HepG2 (cell line): ENCODE data around the gene CDH13. TPM values are rescaled to one million over a fixed set of nuclear protein-coding genes. Genes with fewer than 3 reads are reported as not detected.

Experiments
- ATAC-seq: fragments of 200-7000 bp; cut with Tn5 transposase; 3 replicates; pipeline ENCODE4 v1.9.1; 2020; ENCODE audit warnings: mild to moderate bottlenecking, moderate library complexity
- BruUV-seq: library from RNA; stranded (reverse); fragments of 400-500 nt; replicated peaks from 2 replicates; lab custom pipeline; 2021; lab: Mats Ljungman, UMichigan
- CTCF ChIA-PET: fragments of 300-600 bp; formaldehyde crosslinking; extraction: SDS; loops from one replicate; lab custom pipeline; 2021; ENCODE audit warnings: low total read pairs, inconsistent platforms, low intra/inter-chr PET ratio; lab: Yijun Ruan, JAX
- POLR2A ChIA-PET: fragments of 350-600 bp; sonication (Branson Sonifier 250); formaldehyde crosslinking; loops from one replicate; lab custom pipeline; 2020; ENCODE audit warnings: antibody characterized with exemption, inconsistent platforms; lab: Yijun Ruan, JAX
- DNase-seq: peaks from one replicate; pipeline ENCODE4 v3.0.0-alpha.2; 2015; ENCODE audit warnings: low spot score
- FAIRE-seq: peaks from 3 replicates; lab custom pipeline; 2011; peaks lifted over from hg19 to GRCh38; lab: Jason Lieb, UNC
- H2AFZ ChIP-seq: one replicate; pipeline ENCODE4 v1.6.1; 2011; ENCODE audit warnings: low read length, inconsistent platforms
- H3K27ac ChIP-seq: fragments of 300-600 bp; 3 replicates; pipeline ENCODE4 v1.8.0; 2011; ENCODE audit warnings: mixed run types, mild to moderate bottlenecking, mixed read lengths, low read length, inconsistent platforms; ENCODE audit not compliant: insufficient read depth; ENCODE audit errors: extremely low read length
- H3K27me3 ChIP-seq, 2 experiments: fragments of 200-600 bp in 1 of 2; 2 replicates in 1 of 2; 3 replicates in 1 of 2; pipeline versions ENCODE4 v1.6.0 to v1.8.0; 2011; ENCODE audit warnings: low read length in 2 of 2, mild to moderate bottlenecking in 2 of 2, moderate library complexity in 2 of 2, inconsistent platforms in 1 of 2; ENCODE audit not compliant: insufficient read depth in 2 of 2, control insufficient read depth in 1 of 2
- H3K36me3 ChIP-seq, 2 experiments: fragments of 200-600 bp in 1 of 2; replicated peaks in 1 of 2; 2 replicates in 1 of 2; 3 replicates in 1 of 2; pipeline versions ENCODE4 v1.5.1 to v1.8.0; 2011; ENCODE audit warnings: low read length in 2 of 2, inconsistent platforms in 1 of 2; ENCODE audit not compliant: insufficient read depth in 2 of 2, control insufficient read depth in 1 of 2
- H3K4me1 ChIP-seq: 2 replicates; pipeline ENCODE4 v1.5.1; 2012; ENCODE audit warnings: low read length, inconsistent platforms; ENCODE audit not compliant: insufficient read depth
- H3K4me2 ChIP-seq: 2 replicates; pipeline ENCODE4 v1.6.0; 2011; ENCODE audit warnings: low read depth, low read length, inconsistent platforms
- H3K4me3 ChIP-seq, 3 experiments: fragments of 200-600 bp in 1 of 3; sonication (generic), shearing (Covaris generic) in 1 of 3; replicated peaks in 1 of 3; 2 replicates each; pipeline ENCODE4 v1.5.1; 2011 to 2016; ENCODE audit warnings: low read length in 3 of 3, inconsistent platforms in 2 of 3, low read depth in 2 of 3, mild to moderate bottlenecking in 2 of 3, control low read depth in 1 of 3, mixed read lengths in 1 of 3; ENCODE audit not compliant: insufficient read depth in 1 of 3
- H3K79me2 ChIP-seq: one replicate; pipeline ENCODE4 v1.6.1; 2011; ENCODE audit warnings: low read length, inconsistent platforms; ENCODE audit not compliant: insufficient read depth
- H3K9ac ChIP-seq: 2 replicates; pipeline ENCODE4 v1.6.0; 2011; ENCODE audit warnings: mild to moderate bottlenecking, low read depth, low read length, inconsistent platforms; ENCODE audit not compliant: insufficient read depth
- H3K9me3 ChIP-seq: 2 replicates; pipeline ENCODE4 v1.5.1; 2012; ENCODE audit warnings: mild to moderate bottlenecking, low read length
- H4K20me1 ChIP-seq: 2 replicates; pipeline ENCODE4 v1.6.0; 2011; ENCODE audit warnings: inconsistent platforms, mild to moderate bottlenecking, low read length, moderate library complexity; ENCODE audit not compliant: insufficient read depth
- FOXP4 ChIP-seq: sonication (generic); formaldehyde crosslinking; IDR thresholded peaks from 2 replicates; pipeline ENCODE4 v1.4.0; 2020; ENCODE audit warnings: missing genetic modification reagents
- RBFOX2 ChIP-seq: fragments of 200-400 bp; formaldehyde crosslinking; IDR thresholded peaks from 2 replicates; pipeline ENCODE4 v1.6.1; 2017; ENCODE audit warnings: low read depth, mild to moderate bottlenecking, low read length
- STAG1 ChIP-seq: sonication (generic); formaldehyde crosslinking; IDR thresholded peaks from 2 replicates; pipeline ENCODE4 v1.4.0; 2020; ENCODE audit warnings: missing genetic modification reagents
- TEF ChIP-seq: sonication (generic); formaldehyde crosslinking; IDR thresholded peaks from 2 replicates; pipeline ENCODE4 v1.5.0; 2020; ENCODE audit warnings: missing genetic modification reagents
- ZBTB44 ChIP-seq: sonication (generic); formaldehyde crosslinking; IDR thresholded peaks from 2 replicates; pipeline ENCODE4 v1.4.0; 2020; ENCODE audit warnings: missing genetic modification reagents
- ZNF44 ChIP-seq: sonication (generic); formaldehyde crosslinking; IDR thresholded peaks from 2 replicates; pipeline ENCODE4 v1.5.1; 2020; ENCODE audit warnings: mild to moderate bottlenecking, missing genetic modification reagents
- ZNF550 ChIP-seq: sonication (generic); formaldehyde crosslinking; IDR thresholded peaks from 2 replicates; pipeline ENCODE4 v1.4.0; 2020; ENCODE audit warnings: mild to moderate bottlenecking, missing genetic modification reagents, borderline replicate concordance
- ZNF747 ChIP-seq: sonication (generic); formaldehyde crosslinking; IDR thresholded peaks from 2 replicates; pipeline ENCODE4 v1.8.1; 2023; ENCODE audit warnings: missing genetic modification reagents, mild to moderate bottlenecking, borderline replicate concordance
- WGBS: methylation state at CpG from one replicate; pipeline ENCODE4 v1.1.6; 2017; ENCODE audit warnings: low lambda C conversion rate; 5-methylcytosine and 5-hydroxymethylcytosine counted together
- in situ Hi-C: cut with HindIII; loops from 2 replicates; pipeline ENCODE4 v1.10.0; 2017; ENCODE audit warnings: low pct_unique_long_range_greater_than_20kb; ENCODE audit not compliant: extremely low pct_ligation_motif_present
- intact Hi-C: fragments of 100-400 bp; cut with micrococcal nuclease; formaldehyde crosslinking; loops from one replicate; pipeline ENCODE4 v1.10.0; 2022; ENCODE audit not compliant: unreplicated experiment
- polyA plus RNA-seq, 8 experiments: library from polyadenylated mRNA; depleted of rRNA in 3 of 8; stranded (reverse) in 7 of 8; unstranded in 1 of 8; fragments of >200 nt; fragmentation: Illumina TruSeq in 4 of 8; extraction: Trizol in 4 of 8; gene quantifications; 2 replicates each; pipeline versions ENCODE4 v1.2.1 to v1.2.3, GENCODE V29; 2011 to 2016; ENCODE audit warnings: low read depth in 4 of 8, missing spikeins in 1 of 8, mixed read lengths in 1 of 8; ENCODE audit not compliant: insufficient read depth in 1 of 8
- total RNA-seq, 5 experiments: library from RNA; depleted of rRNA; stranded (reverse); fragments of >200 nt; fragmentation: Illumina TruSeq; extraction: Trizol; gene quantifications; 2 replicates each; pipeline ENCODE4 v1.2.3, GENCODE V29; 2016; ENCODE audit warnings: low read depth in 1 of 5
- TF ChIP-seq, protein P1 (sequence below): sonication (generic); formaldehyde crosslinking; IDR thresholded peaks from 2 replicates; pipeline ENCODE4 v1.5.0; 2020; ENCODE audit warnings: mild to moderate bottlenecking, missing genetic modification reagents, moderate library complexity

The CDH13 gene
- total and polyA plus RNA-seq, 2 of the 13 experiments (the other 11 are each of a cell fraction or from before 2014, with no cell fraction given) = not detected

DNA sequence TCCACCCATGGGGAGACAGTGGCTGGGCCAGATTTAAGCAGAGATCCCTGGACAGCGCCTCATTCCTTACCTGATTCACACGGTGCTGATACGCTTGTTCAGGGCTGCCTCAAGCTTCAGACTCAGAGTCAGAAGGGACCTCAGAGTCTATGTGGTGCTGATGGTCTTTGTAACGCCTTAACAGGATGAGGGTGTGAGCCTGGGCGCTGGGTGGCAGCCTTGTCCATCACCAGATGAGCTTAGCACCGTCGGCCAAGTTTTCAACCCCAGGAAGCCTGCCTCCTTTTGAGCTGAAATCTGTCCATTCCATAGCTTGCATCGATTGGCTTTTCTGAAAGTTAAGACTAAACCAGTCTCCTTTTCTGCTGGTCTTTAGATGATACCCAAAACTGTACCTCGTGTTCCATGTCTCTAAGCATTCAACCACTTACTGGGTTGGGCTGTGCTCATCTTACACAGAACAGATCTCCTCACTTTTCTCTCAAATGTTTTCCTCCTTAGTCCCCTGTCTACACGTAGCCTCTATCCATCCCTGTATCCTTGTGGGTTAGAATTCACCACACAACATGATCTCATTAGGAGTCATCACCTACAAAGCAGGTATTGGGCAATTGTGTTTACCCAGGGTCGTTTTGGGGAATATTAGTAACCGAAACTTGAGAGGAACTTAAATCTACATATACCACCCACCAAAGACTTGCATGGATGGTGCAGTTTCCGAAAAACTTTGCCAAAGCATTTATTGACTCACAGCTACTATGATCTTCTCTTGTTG is 573.4 kb downstream of the CDH13 start:
- intact Hi-C loops = no loop called here
- WGBS = 15% methylated on average over 9 of the region's 13 CpGs
- no peak overlapping the region for H3K4me3 ChIP-seq
- TF ChIP-seq FOXP4 (no peak), ZNF44 (CRISPR knock-in tag) (no peak), ZBTB44 (CRISPR knock-in tag) (no peak), STAG1 (CRISPR knock-in tag) (peak; percentile 45; the same call in 1 of the 2 replicates), ZNF747 (CRISPR knock-in tag) (no peak), TEF (CRISPR knock-in tag) (no peak), ZNF550 (CRISPR knock-in tag) (no peak), RBFOX2 (no peak)
- TF ChIP-seq, protein P1, sequence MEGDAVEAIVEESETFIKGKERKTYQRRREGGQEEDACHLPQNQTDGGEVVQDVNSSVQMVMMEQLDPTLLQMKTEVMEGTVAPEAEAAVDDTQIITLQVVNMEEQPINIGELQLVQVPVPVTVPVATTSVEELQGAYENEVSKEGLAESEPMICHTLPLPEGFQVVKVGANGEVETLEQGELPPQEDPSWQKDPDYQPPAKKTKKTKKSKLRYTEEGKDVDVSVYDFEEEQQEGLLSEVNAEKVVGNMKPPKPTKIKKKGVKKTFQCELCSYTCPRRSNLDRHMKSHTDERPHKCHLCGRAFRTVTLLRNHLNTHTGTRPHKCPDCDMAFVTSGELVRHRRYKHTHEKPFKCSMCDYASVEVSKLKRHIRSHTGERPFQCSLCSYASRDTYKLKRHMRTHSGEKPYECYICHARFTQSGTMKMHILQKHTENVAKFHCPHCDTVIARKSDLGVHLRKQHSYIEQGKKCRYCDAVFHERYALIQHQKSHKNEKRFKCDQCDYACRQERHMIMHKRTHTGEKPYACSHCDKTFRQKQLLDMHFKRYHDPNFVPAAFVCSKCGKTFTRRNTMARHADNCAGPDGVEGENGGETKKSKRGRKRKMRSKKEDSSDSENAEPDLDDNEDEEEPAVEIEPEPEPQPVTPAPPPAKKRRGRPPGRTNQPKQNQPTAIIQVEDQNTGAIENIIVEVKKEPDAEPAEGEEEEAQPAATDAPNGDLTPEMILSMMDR (CRISPR knock-in tag) = peak; percentile 51
- ATAC-seq (peak; percentile 83), FAIRE-seq (no peak), DNase-seq (no peak)
- H3K36me3 ChIP-seq = no peaks in the 10 kb centered on the region
- H3K4me2 ChIP-seq = no peak overlapping the region
- ChIA-PET CTCF (interaction anchor here (0.7 kb wide), 1 partner anchor 15 kb away, joined by 3 read pairs; no protein-coding TSS in a partner anchor), POLR2A (no interaction called here)
- H2AFZ ChIP-seq = no peak overlapping the region
- H3K9ac ChIP-seq = no peak overlapping the region
- BruUV-seq = no TSS peak
- H4K20me1 ChIP-seq = no peaks in the 10 kb centered on the region
- H3K27me3 ChIP-seq = no peaks in the 10 kb centered on the region
- H3K4me1 ChIP-seq = no peaks in the 10 kb centered on the region
- H3K27ac ChIP-seq = no peak overlapping the region
- in situ Hi-C loops = loop anchor here (25.0 kb wide), 1 partner anchor 938 kb away; no protein-coding TSS in a partner anchor
- no peaks in the 10 kb centered on the region for H3K9me3 ChIP-seq
- no peaks in the 10 kb centered on the region for H3K79me2 ChIP-seq
